H9 (cell line): ENCODE measurements around the gene ALX3. TPM values are rescaled to one million over a fixed set of nuclear protein-coding genes. Genes with fewer than 3 reads are reported as not detected.

Experiments used
- DNase-seq: peaks from one replicate; pipeline ENCODE4 v3.0.0-alpha.2; 2017
- H2AFZ ChIP-seq: one replicate; pipeline ENCODE4 v1.6.1; 2013; ENCODE audit warnings: mild to moderate bottlenecking, low read length, control low read depth, moderate library complexity
- H2AK5ac ChIP-seq: 2 replicates; pipeline ENCODE4 v1.6.1; 2013; ENCODE audit warnings: low read length, control low read depth, mixed read lengths; ENCODE audit not compliant: insufficient read length
- H2BK120ac ChIP-seq: one replicate; pipeline ENCODE4 v1.6.1; 2013; ENCODE audit warnings: low read depth, mild to moderate bottlenecking, low read length, control low read depth, inconsistent platforms; ENCODE audit not compliant: poor library complexity, severe bottlenecking
- H2BK12ac ChIP-seq: 2 replicates; pipeline ENCODE4 v1.6.1; 2013; ENCODE audit warnings: low read length, control low read depth, mixed read lengths, low read depth; ENCODE audit not compliant: insufficient read length
- H2BK15ac ChIP-seq: 2 replicates; pipeline ENCODE4 v1.6.1; 2013; ENCODE audit warnings: low read depth, low read length, control low read depth
- H2BK20ac ChIP-seq: one replicate; pipeline ENCODE4 v1.6.1; 2013; ENCODE audit warnings: low read depth, mild to moderate bottlenecking, low read length, control low read depth, inconsistent platforms; ENCODE audit not compliant: poor library complexity, severe bottlenecking
- H2BK5ac ChIP-seq: 2 replicates; pipeline ENCODE4 v1.6.1; 2013; ENCODE audit warnings: low read length, control low read depth, mixed read lengths; ENCODE audit not compliant: insufficient read length
- H3K14ac ChIP-seq: 2 replicates; pipeline ENCODE4 v1.6.1; 2013; ENCODE audit warnings: low read length, control low read depth; ENCODE audit not compliant: insufficient read depth
- H3K18ac ChIP-seq: 2 replicates; pipeline ENCODE4 v1.6.1; 2013; ENCODE audit warnings: low read depth, mild to moderate bottlenecking, mixed read lengths, low read length, control low read depth; ENCODE audit not compliant: insufficient read length
- H3K23ac ChIP-seq: 2 replicates; pipeline ENCODE4 v1.6.1; 2013; ENCODE audit warnings: low read length, control low read depth, mixed read lengths, low read depth; ENCODE audit not compliant: insufficient read length
- H3K23me2 ChIP-seq: 2 replicates; pipeline ENCODE4 v1.6.1; 2013; ENCODE audit warnings: low read depth, mild to moderate bottlenecking, mixed read lengths, low read length, control low read depth; ENCODE audit not compliant: insufficient read length, poor library complexity, severe bottlenecking
- H3K27ac ChIP-seq: 2 replicates; pipeline ENCODE4 v1.5.1; 2013; ENCODE audit warnings: low read length, control low read depth, mixed read lengths, low read depth; ENCODE audit not compliant: insufficient read length
- H3K27me3 ChIP-seq: 2 replicates; pipeline ENCODE4 v1.6.1; 2013; ENCODE audit warnings: low read length, control low read depth, inconsistent platforms; ENCODE audit not compliant: insufficient read depth
- H3K4ac ChIP-seq: 2 replicates; pipeline ENCODE4 v1.6.1; 2013; ENCODE audit warnings: low read depth, mild to moderate bottlenecking, control low read depth, inconsistent platforms, low read length, moderate library complexity
- H3K4me1 ChIP-seq: 2 replicates; pipeline ENCODE4 v1.6.1; 2013; ENCODE audit warnings: low read length, control low read depth, inconsistent platforms; ENCODE audit not compliant: insufficient read depth
- H3K4me2 ChIP-seq: 2 replicates; pipeline ENCODE4 v1.6.1; 2013; ENCODE audit warnings: low read length, control low read depth, mixed read lengths; ENCODE audit not compliant: insufficient read length, insufficient read depth
- H3K56ac ChIP-seq: 2 replicates; pipeline ENCODE4 v1.6.1; 2013; ENCODE audit warnings: low read depth, mild to moderate bottlenecking, mixed read lengths, low read length, control low read depth; ENCODE audit not compliant: insufficient read length
- H3K79me1 ChIP-seq: 2 replicates; pipeline ENCODE4 v1.6.1; 2013; ENCODE audit warnings: low read depth, mild to moderate bottlenecking, moderate library complexity, low read length, control low read depth, inconsistent platforms; ENCODE audit not compliant: insufficient read depth, poor library complexity, severe bottlenecking
- H3K79me2 ChIP-seq: 2 replicates; pipeline ENCODE4 v1.6.1; 2013; ENCODE audit warnings: low read length, control low read depth, inconsistent platforms; ENCODE audit not compliant: insufficient read depth
- H3K9ac ChIP-seq: 2 replicates; pipeline ENCODE4 v1.6.1; 2013; ENCODE audit warnings: low read length, control low read depth, mixed read lengths; ENCODE audit not compliant: insufficient read length; ENCODE audit errors: extremely low read depth
- H3K9me3 ChIP-seq: one replicate; pipeline ENCODE4 v1.6.1; 2013; ENCODE audit warnings: low read depth, low read length, inconsistent platforms; ENCODE audit not compliant: control insufficient read depth
- H3T11ph ChIP-seq: one replicate; pipeline ENCODE4 v1.6.1; 2013; ENCODE audit warnings: mild to moderate bottlenecking, low read length, control low read depth, inconsistent platforms
- H4K20me1 ChIP-seq: one replicate; pipeline ENCODE4 v1.6.1; 2013; ENCODE audit not compliant: control insufficient read depth, insufficient read length, insufficient read depth
- H4K5ac ChIP-seq: 2 replicates; pipeline ENCODE4 v1.6.1; 2013; ENCODE audit warnings: low read depth, mild to moderate bottlenecking, mixed read lengths, low read length, control low read depth; ENCODE audit not compliant: insufficient read length
- H4K8ac ChIP-seq: replicated peaks from 2 replicates; pipeline ENCODE4 v1.6.1; 2013; ENCODE audit warnings: low read length, control low read depth, mixed read lengths, low read depth; ENCODE audit not compliant: insufficient read length
- H4K91ac ChIP-seq: 2 replicates; pipeline ENCODE4 v1.6.1; 2013; ENCODE audit warnings: low read depth, mild to moderate bottlenecking, moderate library complexity, mixed read lengths, low read length, control low read depth; ENCODE audit not compliant: insufficient read length
- H3K27ac Mint-ChIP-seq, 3 experiments: 2 replicates in 2 of 3; 3 replicates in 1 of 3; pipeline ENCODE4 v1.8.0; 2020 to 2021; ENCODE audit warnings: mixed read lengths in 3 of 3, mild to moderate bottlenecking in 1 of 3, moderate library complexity in 1 of 3
- H3K27me3 Mint-ChIP-seq: 2 replicates; pipeline ENCODE4 v1.8.0; 2021; ENCODE audit warnings: low read depth, mild to moderate bottlenecking, moderate library complexity, mixed read lengths
- H3K36me3 Mint-ChIP-seq, 3 experiments: 2 replicates in 2 of 3; 3 replicates in 1 of 3; pipeline ENCODE4 v1.8.0; 2020 to 2021; ENCODE audit warnings: low read depth in 3 of 3, mixed read lengths in 3 of 3; ENCODE audit not compliant: insufficient read depth in 1 of 3
- H3K4me1 Mint-ChIP-seq, 2 experiments: 2 replicates each; pipeline ENCODE4 v1.8.0; 2020; ENCODE audit warnings: mixed read lengths in 2 of 2
- H3K4me3 Mint-ChIP-seq, 2 experiments: 2 replicates in 1 of 2; 3 replicates in 1 of 2; pipeline ENCODE4 v1.8.0; 2020 to 2021; ENCODE audit warnings: mild to moderate bottlenecking in 2 of 2, mixed read lengths in 2 of 2, moderate library complexity in 1 of 2
- H3K9me3 Mint-ChIP-seq, 2 experiments: 2 replicates in 1 of 2; 3 replicates in 1 of 2; pipeline ENCODE4 v1.8.0; 2020; ENCODE audit warnings: mild to moderate bottlenecking in 2 of 2, mixed read lengths in 2 of 2, moderate library complexity in 1 of 2
- WGBS: extraction: QIAGEN DNeasy Blood & Tissue Kit; methylation state at CpG from one replicate; pipeline ENCODE4 v1.1.7; 2013; ENCODE audit warnings: missing lambda C conversion rate, low lambda C conversion rate, mixed read lengths; ENCODE audit not compliant: insufficient read length; ENCODE audit errors: extremely low coverage; 5-methylcytosine and 5-hydroxymethylcytosine counted together
- total RNA-seq: library from RNA; stranded (reverse); gene quantifications from 2 replicates; pipeline ENCODE4 v1.2.1, GENCODE V29; 2021
- TF ChIP-seq, protein P1 (sequence below): fragments of 200-600 bp; sonication (generic); conservative IDR thresholded peaks from 3 replicates; pipeline ENCODE4 v1.8.0; 2021; ENCODE audit warnings: antibody characterized with exemption, mild to moderate bottlenecking

ALX3 gene
- total RNA-seq, 1 experiment from 2014 or later = not detected

DNA sequence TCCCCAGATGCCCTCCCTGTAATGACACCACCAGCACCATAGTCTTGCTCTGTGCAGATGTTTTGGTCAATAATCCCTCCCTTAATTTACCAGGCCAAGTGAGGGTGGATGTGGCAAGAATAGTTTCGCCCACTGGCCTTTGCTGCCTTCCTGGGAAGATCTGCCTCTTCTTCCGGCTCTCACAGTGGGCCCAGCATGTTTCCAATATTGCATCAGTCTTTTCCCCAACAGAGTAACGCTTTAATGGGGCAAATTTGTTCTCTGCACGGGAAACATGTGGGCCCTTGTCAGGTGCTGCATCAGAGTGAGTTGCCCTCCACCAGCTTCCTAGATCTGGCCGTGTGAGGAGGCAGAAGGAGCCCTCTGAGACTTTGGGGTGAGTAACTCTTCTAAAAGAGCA is 12.0 kb upstream of the ALX3 start:
- H3K9me3 ChIP-seq = no peaks in the 10 kb centered on the region
- peak overlapping the region in 1 of 2 experiments; percentile 1; a peak in 2 of 5 replicates for H3K4me3 Mint-ChIP-seq
- peaks cover 55% of the 10 kb centered on the region for H3K27me3 ChIP-seq
- 0 out of 2 replicates have a peak, but pooled peaks cover 3% of the 10 kb centered on the region for H3K4me1 ChIP-seq
- H3K36me3 Mint-ChIP-seq = no peaks in the 10 kb centered on the region
- no peak for DNase-seq
- H3K23me2 ChIP-seq = peaks cover 10% of the 10 kb centered on the region
- no peak overlapping the region for H3K56ac ChIP-seq
- no CpG with 5 or more reads among the region's 5 CpGs for WGBS
- no peak overlapping the region for H3K27ac ChIP-seq
- H2BK15ac ChIP-seq = no peak overlapping the region
- no peak overlapping the region for H3K9ac ChIP-seq
- H3K79me2 ChIP-seq = no peaks in the 10 kb centered on the region
- H3K23ac ChIP-seq = no peak overlapping the region
- H3T11ph ChIP-seq = no peak overlapping the region
- peaks cover 13 to 34% of the 10 kb centered on the region in 2 experiments for H3K4me1 Mint-ChIP-seq
- no peak overlapping the region for H3K18ac ChIP-seq
- H3K4me2 ChIP-seq = peak overlapping the region; percentile 11
- no peak overlapping the region for H2BK120ac ChIP-seq
- peaks cover 99% of the 10 kb centered on the region for H3K27me3 Mint-ChIP-seq
- no peak overlapping the region for H2AFZ ChIP-seq
- H2AK5ac ChIP-seq = no peak overlapping the region
- no peak overlapping the region for H3K14ac ChIP-seq
- H3K9me3 Mint-ChIP-seq = no peaks in the 10 kb centered on the region
- no peak overlapping the region for H4K5ac ChIP-seq
- no peaks in the 10 kb centered on the region for H3K79me1 ChIP-seq
- no peak overlapping the region for H3K27ac Mint-ChIP-seq
- H4K91ac ChIP-seq = no peak overlapping the region
- no peak overlapping the region for H2BK20ac ChIP-seq
- H4K8ac ChIP-seq = no peak overlapping the region
- no peak overlapping the region for H2BK5ac ChIP-seq
- no peak overlapping the region for H2BK12ac ChIP-seq
- no peaks in the 10 kb centered on the region for H4K20me1 ChIP-seq
- no peak overlapping the region for H3K4ac ChIP-seq
- TF ChIP-seq, protein P1, sequence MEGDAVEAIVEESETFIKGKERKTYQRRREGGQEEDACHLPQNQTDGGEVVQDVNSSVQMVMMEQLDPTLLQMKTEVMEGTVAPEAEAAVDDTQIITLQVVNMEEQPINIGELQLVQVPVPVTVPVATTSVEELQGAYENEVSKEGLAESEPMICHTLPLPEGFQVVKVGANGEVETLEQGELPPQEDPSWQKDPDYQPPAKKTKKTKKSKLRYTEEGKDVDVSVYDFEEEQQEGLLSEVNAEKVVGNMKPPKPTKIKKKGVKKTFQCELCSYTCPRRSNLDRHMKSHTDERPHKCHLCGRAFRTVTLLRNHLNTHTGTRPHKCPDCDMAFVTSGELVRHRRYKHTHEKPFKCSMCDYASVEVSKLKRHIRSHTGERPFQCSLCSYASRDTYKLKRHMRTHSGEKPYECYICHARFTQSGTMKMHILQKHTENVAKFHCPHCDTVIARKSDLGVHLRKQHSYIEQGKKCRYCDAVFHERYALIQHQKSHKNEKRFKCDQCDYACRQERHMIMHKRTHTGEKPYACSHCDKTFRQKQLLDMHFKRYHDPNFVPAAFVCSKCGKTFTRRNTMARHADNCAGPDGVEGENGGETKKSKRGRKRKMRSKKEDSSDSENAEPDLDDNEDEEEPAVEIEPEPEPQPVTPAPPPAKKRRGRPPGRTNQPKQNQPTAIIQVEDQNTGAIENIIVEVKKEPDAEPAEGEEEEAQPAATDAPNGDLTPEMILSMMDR = no peak
